ENCODE data around the gene NADK2. TPM values are rescaled to one million over a fixed set of nuclear protein-coding genes. Genes with fewer than 3 reads are reported as not detected.
A peak's percentile ranks its signal among the peaks of the same experiment; 100 is the strongest.

Gene NADK2
- total RNA-seq, 2 experiments from 2014 or later = 10.3 to 12.4 TPM

DNA sequence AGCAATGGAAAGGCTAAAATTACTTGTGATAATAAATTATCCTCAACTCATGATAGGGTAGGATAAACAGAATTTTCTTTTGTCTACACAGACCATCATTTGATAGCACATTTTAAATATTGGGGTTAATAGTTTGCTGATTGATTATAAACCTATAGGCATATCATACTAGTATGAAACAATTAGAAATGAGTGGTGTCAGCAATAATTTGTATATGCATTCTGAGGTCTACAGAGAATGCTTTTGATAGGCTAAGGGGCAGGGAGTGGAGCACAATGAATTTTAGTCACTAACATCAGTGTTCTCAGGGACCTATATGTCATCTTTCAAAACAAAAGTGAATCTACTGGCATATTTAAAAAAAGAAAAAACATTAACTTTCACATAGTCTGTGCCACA lies 27.8 kb upstream of the NADK2 start:
- no peaks in the 10 kb centered on the region for H3K36me3 Mint-ChIP-seq (ENCODE audit: low read depth)
- no peak overlapping the region for H3K27ac Mint-ChIP-seq
- DNase-seq = no peak
- no peaks in the 10 kb centered on the region for H3K4me1 Mint-ChIP-seq
- CTCF ChIA-PET = interaction anchor here (1.7 kb wide), 1 partner anchor 9 kb away, joined by 3 read pairs; no protein-coding TSS in a partner anchor
- H3K27me3 Mint-ChIP-seq = peaks cover 13% of the 10 kb centered on the region
- no peak overlapping the region for H3K4me3 Mint-ChIP-seq
- no peaks in the 10 kb centered on the region for H3K9me3 Mint-ChIP-seq
- POLR2A ChIA-PET = no interaction called here

DNA sequence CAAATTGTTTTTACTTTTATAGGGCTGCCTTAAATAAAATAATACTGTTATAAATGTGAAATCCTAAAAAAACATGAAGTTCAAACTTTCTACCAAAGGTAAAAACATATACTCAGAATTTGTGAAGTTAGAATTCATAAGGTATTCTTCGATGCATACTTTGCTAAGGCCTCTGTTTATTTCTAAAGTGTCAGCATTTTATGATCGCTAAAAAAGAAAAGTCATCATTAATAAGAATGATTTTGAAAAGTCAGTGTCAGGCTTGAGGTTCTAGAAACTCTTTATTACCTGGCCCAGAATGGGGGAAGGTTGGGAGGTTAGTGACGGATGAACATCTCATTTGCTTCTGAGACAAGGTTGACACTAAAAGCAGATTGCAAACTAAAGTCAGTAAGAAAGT lies 26.2 kb upstream of the NADK2 start:
- DNase-seq = no peak
- H3K9me3 Mint-ChIP-seq = no peaks in the 10 kb centered on the region
- H3K4me1 Mint-ChIP-seq = no peaks in the 10 kb centered on the region
- H3K36me3 Mint-ChIP-seq (ENCODE audit: low read depth) = no peaks in the 10 kb centered on the region
- no peak overlapping the region for H3K27ac Mint-ChIP-seq
- no peak overlapping the region for H3K4me3 Mint-ChIP-seq
- POLR2A ChIA-PET = no interaction called here
- CTCF ChIA-PET = no interaction called here
- H3K27me3 Mint-ChIP-seq = peaks cover 11% of the 10 kb centered on the region

DNA sequence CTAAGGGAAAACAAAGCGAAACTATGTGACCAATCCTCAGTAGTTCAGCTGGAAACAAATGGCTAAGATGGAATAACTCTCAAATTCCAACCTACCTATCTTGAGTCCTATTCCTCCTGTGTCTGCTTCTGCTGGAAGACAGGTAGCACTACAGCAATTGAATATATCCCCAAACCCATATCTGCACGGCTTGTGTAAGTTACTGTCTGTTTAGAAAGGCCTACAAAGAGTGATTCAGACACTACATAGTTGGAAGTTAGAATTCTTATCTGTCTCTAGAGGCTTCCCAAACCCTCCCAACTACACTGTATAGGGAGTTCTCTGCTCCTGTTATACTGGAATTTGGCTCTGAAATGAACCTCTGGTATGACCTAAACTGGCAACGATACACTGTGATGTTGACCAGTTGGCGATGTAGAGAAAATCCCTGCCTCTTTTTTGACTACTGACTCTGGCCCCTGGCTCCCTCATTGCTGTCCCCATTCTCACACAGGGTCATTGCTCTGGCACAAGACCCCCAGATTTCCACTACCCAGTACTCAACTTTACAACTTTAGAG lies 22.6 kb upstream of the NADK2 start:
- Mint-ChIP-seq H3K4me1 (no peaks in the 10 kb centered on the region), H3K9me3 (no peaks in the 10 kb centered on the region), H3K4me3 (no peak overlapping the region), H3K36me3 (ENCODE audit: low read depth) (no peaks in the 10 kb centered on the region), H3K27ac (no peak overlapping the region), H3K27me3 (peaks cover 17% of the 10 kb centered on the region)
- CTCF ChIA-PET = interaction anchor here (1.2 kb wide), 1 partner anchor 8 kb away, joined by 3 read pairs; no protein-coding TSS in a partner anchor
- no peak for DNase-seq
- POLR2A ChIA-PET = no interaction called here

DNA sequence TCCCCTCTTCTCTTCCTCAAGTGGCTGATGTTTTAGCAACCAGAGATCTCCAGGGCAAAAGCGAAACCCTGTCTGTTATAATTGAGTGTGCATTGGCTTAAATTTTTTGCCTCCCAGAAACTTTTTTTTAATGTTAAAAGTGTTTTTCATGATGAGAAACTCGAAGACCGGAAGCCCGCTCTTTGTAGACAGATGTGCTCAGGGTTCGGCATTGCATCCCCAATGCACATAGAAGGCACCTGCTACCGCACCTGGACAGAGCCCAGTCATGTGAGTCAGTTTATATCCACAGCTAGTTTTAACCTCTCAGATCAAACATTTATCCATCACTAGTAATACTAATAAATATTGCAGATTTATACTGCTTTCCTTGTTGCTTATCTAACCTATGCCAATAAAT lies 19.5 kb upstream of the NADK2 start:
- Mint-ChIP-seq H3K27me3 (peaks cover 24% of the 10 kb centered on the region), H3K9me3 (no peaks in the 10 kb centered on the region), H3K36me3 (ENCODE audit: low read depth) (no peaks in the 10 kb centered on the region), H3K4me1 (no peaks in the 10 kb centered on the region), H3K27ac (no peak overlapping the region), H3K4me3 (no peak overlapping the region)
- ChIA-PET POLR2A (no interaction called here), CTCF (no interaction called here)
- DNase-seq = no peak

DNA sequence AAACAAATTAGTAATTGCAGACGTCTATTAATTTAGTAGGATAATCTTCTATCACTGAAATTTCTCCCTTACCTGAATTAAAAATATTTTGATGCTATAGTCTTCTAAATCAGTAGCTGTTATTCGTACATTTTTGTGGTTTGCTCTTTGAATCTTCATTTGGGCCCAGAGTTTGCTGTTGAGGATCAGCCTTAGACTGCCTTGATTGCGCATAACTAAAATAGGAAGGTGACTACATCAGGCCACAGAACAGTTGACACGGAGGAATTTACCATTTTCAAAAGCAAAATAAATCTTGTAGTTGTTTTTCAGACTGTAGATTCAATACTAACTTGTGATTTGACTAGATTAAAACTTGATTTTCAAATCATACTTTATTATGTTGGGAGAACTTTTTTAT lies 11.8 kb upstream of the NADK2 start:
- no peaks in the 10 kb centered on the region for H3K9me3 Mint-ChIP-seq
- no peak overlapping the region for H3K27ac Mint-ChIP-seq
- H3K4me3 Mint-ChIP-seq = no peak overlapping the region
- CTCF ChIA-PET = interaction anchor here (1.6 kb wide), 1 partner anchor 12 kb away, joined by 7 read pairs; the partner anchor contains the start of gene NADK2
- H3K27me3 Mint-ChIP-seq = peaks cover 33% of the 10 kb centered on the region
- no peaks in the 10 kb centered on the region for H3K36me3 Mint-ChIP-seq (ENCODE audit: low read depth)
- no peak for DNase-seq
- POLR2A ChIA-PET = no interaction called here
- H3K4me1 Mint-ChIP-seq = no peaks in the 10 kb centered on the region

DNA sequence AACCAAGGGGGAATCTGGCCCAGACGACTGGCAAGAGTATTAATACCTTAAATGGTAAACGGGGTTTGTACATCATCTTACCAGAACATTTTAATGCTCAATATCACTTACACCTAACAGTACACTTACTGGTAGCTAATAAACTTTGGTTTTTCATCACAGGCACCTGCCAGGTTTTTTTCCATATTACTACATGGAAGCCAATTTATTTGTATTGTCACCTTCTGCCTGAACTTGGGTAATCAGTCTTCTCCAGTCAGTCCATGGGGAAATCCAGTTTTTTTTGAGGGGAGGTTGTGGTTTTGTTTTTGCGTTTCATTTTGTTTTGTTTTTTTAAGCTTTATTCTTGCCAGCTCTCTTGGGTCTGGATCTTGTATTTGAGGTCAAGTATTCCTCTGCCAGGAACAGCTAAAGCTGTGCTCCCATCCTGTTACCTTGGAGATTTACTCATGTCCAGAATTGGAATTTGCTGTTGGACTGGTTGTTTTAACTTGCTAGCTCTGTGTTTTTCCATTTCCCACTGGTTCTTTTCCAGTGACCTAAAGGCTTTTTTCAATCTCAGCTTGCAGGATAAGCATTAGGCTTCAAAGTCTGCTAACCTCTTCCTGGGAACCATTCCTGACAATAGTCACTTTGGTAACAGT lies 11.1 kb upstream of the NADK2 start:
- peaks cover 32% of the 10 kb centered on the region for H3K27me3 Mint-ChIP-seq
- H3K9me3 Mint-ChIP-seq = no peaks in the 10 kb centered on the region
- POLR2A ChIA-PET = no interaction called here
- no peaks in the 10 kb centered on the region for H3K36me3 Mint-ChIP-seq (ENCODE audit: low read depth)
- no peak overlapping the region for H3K27ac Mint-ChIP-seq
- CTCF ChIA-PET = interaction anchor here (1.6 kb wide), 1 partner anchor 11 kb away, joined by 7 read pairs; the partner anchor contains the start of gene NADK2
- H3K4me3 Mint-ChIP-seq = no peak overlapping the region
- no peak for DNase-seq
- no peaks in the 10 kb centered on the region for H3K4me1 Mint-ChIP-seq

DNA sequence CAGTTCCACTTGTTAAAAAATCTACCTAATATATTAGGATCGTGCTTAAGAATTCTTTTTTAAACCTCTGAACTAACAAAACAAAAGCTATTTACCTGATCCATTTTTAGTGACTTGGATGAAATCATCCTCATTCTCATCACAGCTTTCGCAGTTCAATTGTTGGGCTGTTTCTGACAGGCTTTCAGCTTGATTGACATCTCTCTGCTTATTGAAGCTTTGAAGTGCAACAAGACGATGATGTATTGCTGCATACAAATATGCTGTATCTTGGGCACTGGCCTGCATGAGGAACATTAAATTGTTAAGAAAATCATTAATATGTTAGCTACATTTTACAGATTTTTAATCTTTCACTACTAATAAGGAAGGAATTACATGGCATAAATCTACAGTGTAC lies 9.5 kb upstream of the NADK2 start:
- H3K4me1 Mint-ChIP-seq = no peaks in the 10 kb centered on the region
- peaks cover 27% of the 10 kb centered on the region for H3K27me3 Mint-ChIP-seq
- DNase-seq = no peak
- POLR2A ChIA-PET = no interaction called here
- no peaks in the 10 kb centered on the region for H3K9me3 Mint-ChIP-seq
- CTCF ChIA-PET = interaction anchor here (0.8 kb wide), 1 partner anchor 9 kb away, joined by 5 read pairs; the partner anchor contains the start of gene NADK2
- no peak overlapping the region for H3K27ac Mint-ChIP-seq
- H3K36me3 Mint-ChIP-seq (ENCODE audit: low read depth) = no peaks in the 10 kb centered on the region
- no peak overlapping the region for H3K4me3 Mint-ChIP-seq

DNA sequence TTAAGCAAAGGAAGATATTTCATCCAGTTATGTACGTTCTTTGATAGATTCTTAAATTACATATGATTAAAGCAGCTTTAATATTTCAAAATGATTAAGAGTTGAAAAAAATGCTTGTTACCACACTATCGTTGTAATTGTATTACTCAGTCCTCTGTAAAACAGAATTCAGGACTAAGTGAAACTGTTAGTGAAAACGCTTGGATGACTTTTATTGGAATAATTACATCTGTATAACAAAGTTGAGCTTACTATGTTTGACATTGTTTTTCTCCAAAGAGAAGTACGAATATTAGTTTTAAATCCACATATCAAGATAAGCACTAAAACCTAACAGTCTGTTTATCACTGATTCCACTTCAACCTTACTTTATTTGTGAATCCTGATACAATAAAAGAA lies 8.7 kb upstream of the NADK2 start:
- no peaks in the 10 kb centered on the region for H3K9me3 Mint-ChIP-seq
- POLR2A ChIA-PET = no interaction called here
- no peak for DNase-seq
- no peaks in the 10 kb centered on the region for H3K36me3 Mint-ChIP-seq (ENCODE audit: low read depth)
- H3K4me3 Mint-ChIP-seq = no peak overlapping the region
- no peak overlapping the region for H3K27ac Mint-ChIP-seq
- peaks cover 22% of the 10 kb centered on the region for H3K27me3 Mint-ChIP-seq
- no peaks in the 10 kb centered on the region for H3K4me1 Mint-ChIP-seq
- CTCF ChIA-PET = interaction anchor here (0.8 to 1.0 kb wide), 2 partner anchors 9 kb away, joined by 4 to 5 read pairs; partner anchors contain the start of gene NADK2

DNA sequence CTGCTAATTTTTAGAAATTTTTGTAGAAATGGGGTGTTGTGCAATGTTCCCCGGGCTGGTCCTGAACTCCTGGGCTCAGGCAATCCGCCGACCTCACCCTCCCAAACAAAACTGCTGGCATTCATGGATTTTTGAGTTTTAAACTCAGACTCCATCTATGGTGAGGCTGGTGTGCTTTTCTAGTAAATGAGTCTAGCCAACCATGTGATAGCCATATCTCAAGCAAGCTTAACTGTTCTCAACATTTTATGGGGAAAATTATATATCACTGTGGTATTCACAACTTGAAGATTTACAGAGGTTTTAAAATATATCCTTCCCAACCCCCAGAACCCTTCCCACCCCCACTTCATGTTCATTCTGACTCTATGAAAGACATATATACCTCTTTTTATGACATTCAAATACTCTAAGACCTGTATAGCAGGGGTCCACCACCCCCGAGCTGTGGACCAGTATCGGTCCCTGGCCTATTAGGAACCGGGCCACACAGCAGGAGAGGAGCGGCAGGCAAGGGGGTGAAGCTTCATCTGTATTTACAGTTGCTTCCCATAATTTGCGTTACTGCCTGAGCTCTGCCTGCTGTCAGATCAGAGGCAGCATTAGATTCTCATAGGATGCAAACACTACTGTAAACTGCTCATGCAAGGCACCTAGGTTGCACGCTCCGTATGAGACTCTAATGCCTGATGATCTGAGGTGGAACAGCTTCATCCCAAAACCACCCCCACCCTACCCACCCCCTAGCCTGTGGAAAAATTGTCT lies 4.5 kb upstream of the NADK2 start:
- Mint-ChIP-seq H3K4me3 (no peak overlapping the region), H3K9me3 (no peaks in the 10 kb centered on the region), H3K27me3 (peaks cover 11% of the 10 kb centered on the region), H3K36me3 (ENCODE audit: low read depth) (no peaks in the 10 kb centered on the region), H3K27ac (no peak overlapping the region), H3K4me1 (peaks cover 19% of the 10 kb centered on the region)
- CTCF ChIA-PET = no interaction called here
- no peak for DNase-seq
- POLR2A ChIA-PET = no interaction called here

DNA sequence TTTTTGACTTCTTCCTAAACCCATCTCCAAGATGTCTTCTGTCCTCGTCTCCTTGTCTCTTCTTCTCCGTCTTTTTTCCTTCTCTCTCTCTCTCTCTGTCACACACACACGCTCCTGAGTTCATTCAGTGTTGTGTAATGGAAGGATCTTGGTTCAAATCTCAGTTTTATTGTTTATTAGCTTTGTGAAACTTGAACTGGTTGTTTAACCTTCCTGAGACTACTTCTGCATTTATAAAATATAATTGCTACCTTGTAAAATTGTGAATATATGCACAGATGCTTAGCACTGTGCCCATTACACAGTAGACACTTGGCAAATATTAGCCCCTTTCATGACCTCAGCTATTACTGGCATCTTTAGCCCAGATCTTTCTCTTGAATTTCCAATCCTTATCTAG lies 2.4 kb upstream of the NADK2 start:
- Mint-ChIP-seq H3K36me3 (ENCODE audit: low read depth) (no peaks in the 10 kb centered on the region), H3K27ac (no peak overlapping the region), H3K9me3 (no peaks in the 10 kb centered on the region), H3K27me3 (peaks cover 5% of the 10 kb centered on the region), H3K4me1 (peaks cover 34% of the 10 kb centered on the region), H3K4me3 (peak overlapping the region; percentile 88)
- DNase-seq = no peak
- ChIA-PET POLR2A (no interaction called here), CTCF (interaction anchor here (0.7 to 0.9 kb wide), 2 partner anchors 88 to 165 kb away, joined by 3 read pairs; no protein-coding TSS in a partner anchor)

DNA sequence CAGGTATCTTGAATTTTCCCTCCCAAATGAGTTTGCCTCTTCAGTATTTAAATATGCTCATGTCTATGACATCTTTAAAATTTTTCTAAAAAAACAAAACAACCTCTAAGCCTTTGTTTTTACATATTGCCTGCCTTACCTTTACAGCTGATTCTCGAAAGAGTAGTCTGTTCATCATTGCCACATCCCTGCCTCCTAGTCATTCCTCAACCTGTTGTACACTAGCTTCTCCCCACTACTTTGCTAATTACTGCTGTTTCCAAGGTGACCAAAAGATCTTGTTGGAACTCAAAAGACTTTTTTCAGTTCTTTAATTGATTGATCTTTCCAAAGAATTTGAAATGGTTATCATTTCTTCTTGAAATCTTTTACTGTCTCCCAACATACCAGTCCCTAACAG lies 1.9 kb upstream of the NADK2 start:
- Mint-ChIP-seq H3K36me3 (ENCODE audit: low read depth) (no peaks in the 10 kb centered on the region), H3K4me1 (peaks cover 37% of the 10 kb centered on the region), H3K4me3 (peak overlapping the region; percentile 88), H3K27me3 (peaks cover 5% of the 10 kb centered on the region), H3K27ac (peak overlapping the region; percentile 48), H3K9me3 (no peaks in the 10 kb centered on the region)
- DNase-seq = no peak
- ChIA-PET POLR2A (interaction anchor here (0.6 kb wide), 1 partner anchor 620 kb away, joined by 4 read pairs; no protein-coding TSS in a partner anchor), CTCF (interaction anchor here (0.6 to 2.4 kb wide), 4 partner anchors 41 to 487 kb away, joined by 3 to 8 read pairs (median 3); no protein-coding TSS in a partner anchor)

DNA sequence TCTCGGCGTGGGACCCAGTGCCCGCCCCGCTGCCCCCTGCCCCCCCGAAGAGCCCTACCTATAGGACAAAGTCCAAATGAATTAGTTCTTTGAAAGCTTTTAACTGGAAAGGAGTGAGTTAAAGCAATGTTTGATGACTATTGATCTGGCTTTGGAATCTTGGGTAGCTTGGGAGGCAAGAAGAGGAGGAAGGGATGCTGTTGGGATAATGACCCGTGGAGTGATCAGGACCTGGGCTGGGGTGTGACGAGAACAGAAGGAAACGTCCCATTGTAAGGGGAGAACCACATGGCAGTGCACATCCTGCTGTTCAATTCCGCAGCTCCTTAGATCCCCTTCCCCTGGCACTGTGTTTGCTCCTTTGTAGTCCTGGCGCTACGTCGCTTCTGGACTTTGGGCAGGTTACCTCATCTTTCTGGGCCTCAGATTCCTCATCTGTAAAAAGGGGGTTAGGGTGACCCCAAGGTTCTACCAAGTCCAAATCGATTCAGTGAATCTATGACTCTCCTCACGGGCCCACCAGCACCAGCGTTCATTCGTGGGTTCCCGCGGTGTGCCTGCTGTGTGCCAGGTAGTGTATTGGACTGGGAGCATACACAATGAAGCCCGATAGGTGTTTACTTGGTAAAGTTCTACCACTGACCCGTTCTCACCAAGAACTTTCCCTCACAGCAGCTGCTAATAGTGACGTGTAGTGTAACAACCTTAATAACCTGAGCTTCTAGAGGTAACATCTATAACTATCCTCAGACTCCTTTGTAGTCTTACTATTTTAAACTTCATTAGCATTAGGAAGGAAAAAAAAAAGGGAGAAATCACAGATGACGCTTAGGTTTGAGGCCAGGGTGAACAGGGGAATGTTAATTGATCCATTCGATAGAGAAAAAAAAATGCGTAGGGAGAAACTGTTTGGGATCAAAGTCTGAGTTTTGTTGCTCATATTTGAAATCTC lies 1.1 kb upstream of the NADK2 start:
- peak overlapping the region; percentile 97 for H3K27ac Mint-ChIP-seq
- no peak for DNase-seq
- H3K4me1 Mint-ChIP-seq = peaks cover 39% of the 10 kb centered on the region
- H3K9me3 Mint-ChIP-seq = no peaks in the 10 kb centered on the region
- H3K4me3 Mint-ChIP-seq = peak overlapping the region; percentile 88
- H3K27me3 Mint-ChIP-seq = peaks cover 2% of the 10 kb centered on the region
- H3K36me3 Mint-ChIP-seq (ENCODE audit: low read depth) = no peaks in the 10 kb centered on the region
- POLR2A ChIA-PET = interaction anchor here (0.5 to 0.8 kb wide), 3 partner anchors 448 to 621 kb away, joined by 3 to 4 read pairs (median 3); no protein-coding TSS in a partner anchor
- CTCF ChIA-PET = interaction anchor here (0.6 to 2.8 kb wide), 14 partner anchors 8 to 497 kb away, joined by 3 to 14 read pairs (median 5); no protein-coding TSS in a partner anchor

Measured in activated CD4-positive, alpha-beta T cell treated with anti-CD3 and anti-CD28 coated beads, Interleukin-2, amount 10 ng/mL, durations not matched to agents 7 days and 5 days (primary cell).